Activated CD4-positive, alpha-beta T cell treated with anti-CD3 and anti-CD28 coated beads, Interleukin-2, amount 50 U/mL, for 1 hour (primary cell): ENCODE data around the gene BCL2L14.
A peak's percentile ranks its signal among the peaks of the same experiment; 100 is the strongest.

Experiments used
- DNase-seq: peaks from one replicate; pipeline ENCODE4 v3.0.0-alpha.2; 2020

BCL2L14 gene

GRCh38 chr12:12070674-12071656 is at the start of gene BCL2L14:
TSS of gene BCL2L14 (plus strand) at chr12:12070939. CDS start at chr12:12079306, 8,367 bp downstream.
- no peak for DNase-seq

GRCh38 chr12:12022306-12022936 is 48.3 kb upstream of the BCL2L14 start:
- DNase-seq = no peak

- no peak for DNase-seq
These were observed 47.3 kb upstream of the BCL2L14 start for GRCh38 chr12:12023456-12023855.

GRCh38 chr12:12024911-12025682 is 45.6 kb upstream of the BCL2L14 start:
- peak; percentile 30 for DNase-seq

- DNase-seq = no peak
These were observed 44.8 kb upstream of the BCL2L14 start for GRCh38 chr12:12025799-12026386.

GRCh38 chr12:12028668-12029402 is 41.9 kb upstream of the BCL2L14 start:
- no peak for DNase-seq

- no peak for DNase-seq
These were observed 41.1 kb upstream of the BCL2L14 start for GRCh38 chr12:12029653-12030052.

- no peak for DNase-seq
These were observed 38.4 kb upstream of the BCL2L14 start for GRCh38 chr12:12032260-12032791.

- DNase-seq = peak; percentile 71
These were observed 37.6 kb upstream of the BCL2L14 start for GRCh38 chr12:12032851-12033797.

GRCh38 chr12:12033824-12034223 is 36.9 kb upstream of the BCL2L14 start:
- no peak for DNase-seq

GRCh38 chr12:12034344-12034743 is 36.4 kb upstream of the BCL2L14 start:
- DNase-seq = no peak

GRCh38 chr12:12035229-12035628 is 35.5 kb upstream of the BCL2L14 start:
- no peak for DNase-seq

- DNase-seq = no peak
These were observed 33.8 kb upstream of the BCL2L14 start for GRCh38 chr12:12036901-12037300.

GRCh38 chr12:12039897-12040296 is 30.8 kb upstream of the BCL2L14 start:
- DNase-seq = no peak

- DNase-seq = no peak
These were observed 24.3 kb upstream of the BCL2L14 start for GRCh38 chr12:12046401-12046800.

GRCh38 chr12:12047682-12048081 is 23.1 kb upstream of the BCL2L14 start:
- no peak for DNase-seq

GRCh38 chr12:12048266-12048665 is 22.5 kb upstream of the BCL2L14 start:
- DNase-seq = no peak

- no peak for DNase-seq
These were observed 22.0 kb upstream of the BCL2L14 start for GRCh38 chr12:12048714-12049113.

- no peak for DNase-seq
These were observed 19.1 kb upstream of the BCL2L14 start for GRCh38 chr12:12051668-12052067.

- DNase-seq = no peak
These were observed 15.7 kb upstream of the BCL2L14 start for GRCh38 chr12:12054993-12055392.

- no peak for DNase-seq
These were observed 13.8 kb upstream of the BCL2L14 start for GRCh38 chr12:12056951-12057350.
